ENCODE measurements around the gene SPEF2.

The SPEF2 gene

DNA sequence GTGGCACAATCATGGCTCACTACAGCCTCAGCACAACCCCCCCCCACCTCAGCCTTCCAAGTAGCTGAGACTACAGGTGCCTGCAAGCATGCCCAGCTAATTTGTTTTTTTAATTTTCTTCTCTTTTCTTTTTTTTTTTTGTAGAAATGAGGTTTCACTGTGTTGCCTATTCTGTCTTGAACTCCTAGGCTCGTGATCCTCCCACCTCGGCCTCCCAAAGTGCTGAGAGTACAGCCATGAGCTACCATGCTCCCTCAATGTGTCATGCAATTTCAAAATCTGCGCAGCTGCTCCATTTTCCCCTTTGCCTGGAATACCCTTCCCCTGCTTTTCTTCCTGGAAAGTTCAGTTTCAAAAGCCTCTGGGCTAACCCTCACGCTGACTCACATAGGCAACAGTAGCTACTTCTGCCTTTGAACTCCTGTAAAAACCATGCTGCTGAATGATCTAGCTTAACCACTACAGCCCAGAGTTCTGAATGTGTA lies 168.0 kb downstream of the SPEF2 start:
- DNase-seq, result peak in 1 of 2 donors; percentile 32

DNA sequence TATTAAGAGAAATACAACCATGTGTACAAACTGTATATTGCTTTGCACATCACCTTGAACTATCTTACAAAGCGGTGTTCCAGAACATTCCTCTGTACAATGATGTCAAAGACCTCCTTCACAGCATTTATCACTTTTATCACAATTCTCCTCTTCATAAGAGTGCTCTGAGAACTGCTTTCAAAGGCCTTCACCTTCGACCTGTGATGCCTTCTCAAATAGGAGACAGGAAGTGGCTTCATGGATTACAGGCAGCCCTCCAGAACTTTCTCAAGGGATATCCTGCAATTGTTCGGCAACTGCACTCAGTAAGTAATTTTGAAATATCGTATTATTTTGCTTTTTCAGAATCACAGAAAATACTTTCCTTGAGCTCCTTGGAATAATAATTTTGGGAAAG lies 171.1 kb downstream of the SPEF2 start:
- no peak for DNase-seq

DNA sequence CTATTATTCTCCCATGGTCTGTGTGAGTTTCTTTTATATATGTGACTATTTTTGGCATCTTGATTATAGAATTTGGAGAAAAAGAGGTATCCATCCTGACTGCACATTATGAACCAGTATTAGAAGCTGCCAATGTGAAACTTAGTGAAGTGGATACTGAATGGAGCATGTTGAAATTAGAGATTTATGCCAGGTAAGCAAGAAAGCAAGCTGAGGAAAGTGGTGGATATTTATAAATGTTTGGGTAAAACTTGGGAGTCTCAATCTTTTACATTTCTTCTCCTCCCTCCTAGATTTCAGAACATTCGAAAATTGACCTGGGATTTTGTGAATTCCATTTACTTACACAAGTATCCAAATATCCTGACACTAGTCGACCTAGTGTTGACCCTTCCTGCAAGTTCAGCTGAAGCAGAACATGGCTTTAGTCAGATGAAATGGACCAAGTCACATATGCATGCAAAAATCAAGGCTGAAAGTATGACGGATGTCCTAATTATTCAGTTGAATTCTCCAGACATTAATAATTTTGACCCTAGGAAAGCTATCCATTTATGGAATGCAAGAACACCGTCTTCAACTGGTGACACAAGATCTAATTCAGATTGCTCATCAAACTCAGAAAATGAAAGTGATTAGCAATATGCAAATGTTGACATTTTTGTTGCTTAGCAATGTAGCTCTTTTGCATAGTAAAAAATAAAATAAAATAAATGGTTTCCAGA lies 172.2 kb downstream of the SPEF2 start:
- no peak for DNase-seq

DNA sequence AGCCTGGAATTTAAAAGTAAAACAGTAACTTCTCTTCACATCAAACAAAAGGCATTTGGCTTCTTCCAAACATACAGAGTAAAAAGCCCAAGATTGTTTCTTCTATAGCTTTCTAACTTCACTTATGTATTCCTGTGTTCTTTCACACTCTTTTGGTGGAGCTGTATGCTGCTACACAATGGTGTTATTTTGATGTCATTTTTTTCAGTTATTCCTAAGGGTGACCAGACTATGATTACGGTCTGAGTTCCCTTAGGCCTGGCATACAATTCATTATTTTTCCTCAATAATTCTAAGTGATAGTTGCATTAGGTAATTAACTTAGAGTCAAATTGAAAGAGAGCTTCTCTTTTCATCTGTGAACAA lies 172.8 kb downstream of the SPEF2 start:
- no peak for DNase-seq

DNA sequence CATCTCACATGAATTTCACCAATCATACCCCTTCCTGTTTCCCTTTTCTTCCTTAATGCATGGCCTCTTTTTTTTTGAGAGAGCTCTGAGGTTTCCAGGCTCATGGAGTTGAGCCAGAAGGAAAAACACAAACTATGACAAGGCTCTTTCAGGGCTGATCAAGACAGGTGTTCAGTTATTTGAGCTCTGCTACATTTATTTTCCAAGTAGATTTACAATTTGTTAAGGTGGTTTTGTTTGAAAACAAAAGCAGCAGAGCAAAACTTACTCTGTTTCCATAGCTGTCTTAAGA lies 176.6 kb downstream of the SPEF2 start:
- DNase-seq, result no peak

DNA sequence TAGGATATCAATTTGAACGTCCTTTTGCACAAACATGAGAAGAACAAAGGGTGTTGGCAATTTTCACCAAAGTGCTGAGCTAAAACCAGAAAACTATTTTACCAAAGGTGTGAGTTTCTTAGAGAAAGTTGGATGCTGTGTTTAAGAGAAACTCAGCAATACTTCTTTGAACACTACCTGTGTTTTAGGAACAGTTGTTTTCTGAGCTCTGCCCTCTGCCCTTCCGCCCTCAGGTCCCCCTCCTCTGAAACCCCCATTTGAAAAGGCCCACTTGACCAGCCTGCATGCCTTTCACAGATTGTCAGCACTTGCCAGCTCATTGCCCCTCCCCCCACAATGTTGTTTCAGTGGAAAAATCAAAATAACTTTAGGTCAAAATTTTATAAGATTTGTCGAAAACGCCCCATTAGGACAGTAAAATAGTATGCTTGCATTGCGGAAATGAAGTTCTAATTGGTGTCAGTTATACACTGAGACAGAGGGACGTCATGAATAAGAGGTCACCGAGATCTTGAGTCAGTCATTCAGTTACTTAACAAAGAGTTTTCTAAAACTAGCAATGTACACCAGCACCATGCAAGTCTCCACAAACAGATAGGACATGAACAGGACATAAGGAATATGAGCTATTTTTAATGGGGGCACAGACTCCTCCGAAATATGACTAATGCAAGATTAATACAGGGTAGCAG lies 177.2 kb downstream of the SPEF2 start:
- DNase-seq, result no peak

DNA sequence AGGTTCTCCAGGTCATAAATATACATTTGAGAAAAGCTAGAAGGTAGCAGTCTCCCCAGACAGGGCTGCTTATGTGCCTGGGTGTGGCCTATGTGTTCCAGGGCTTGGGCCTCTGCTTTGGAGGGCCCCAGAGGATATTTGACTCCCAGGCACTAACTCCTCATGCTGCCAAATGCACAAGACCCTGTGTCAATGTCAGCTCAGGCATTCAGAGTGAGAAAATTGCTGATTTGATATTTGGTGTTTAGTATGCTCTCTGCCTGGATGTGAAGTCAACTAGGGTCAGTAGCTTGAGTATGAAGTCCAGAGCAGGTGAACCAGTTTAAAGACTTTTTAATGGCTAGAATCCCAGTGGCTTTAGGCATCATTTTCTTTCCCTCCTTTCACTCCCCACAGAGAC lies 181.5 kb downstream of the SPEF2 start:
- DNase-seq, result no peak

DNA sequence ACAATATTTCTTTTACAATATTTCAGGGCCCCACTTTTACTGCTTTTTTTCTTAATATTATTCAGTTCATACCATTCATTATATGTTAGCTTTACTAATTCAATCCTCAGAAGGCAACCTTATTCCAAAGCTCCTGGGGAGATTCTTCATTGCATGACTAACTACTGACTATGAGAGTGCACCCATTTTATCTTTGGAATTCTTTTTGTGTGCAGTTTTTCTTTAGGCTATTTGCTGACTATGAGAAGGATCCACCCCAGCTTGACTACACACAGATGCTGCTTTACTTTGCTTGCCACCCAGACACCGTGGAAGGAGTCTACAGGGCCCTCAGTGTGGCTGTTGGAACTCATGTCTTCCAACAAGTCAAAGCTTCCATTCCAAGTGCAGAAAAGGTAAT lies 182.1 kb downstream of the SPEF2 start:
- DNase-seq, result no peak

DNA sequence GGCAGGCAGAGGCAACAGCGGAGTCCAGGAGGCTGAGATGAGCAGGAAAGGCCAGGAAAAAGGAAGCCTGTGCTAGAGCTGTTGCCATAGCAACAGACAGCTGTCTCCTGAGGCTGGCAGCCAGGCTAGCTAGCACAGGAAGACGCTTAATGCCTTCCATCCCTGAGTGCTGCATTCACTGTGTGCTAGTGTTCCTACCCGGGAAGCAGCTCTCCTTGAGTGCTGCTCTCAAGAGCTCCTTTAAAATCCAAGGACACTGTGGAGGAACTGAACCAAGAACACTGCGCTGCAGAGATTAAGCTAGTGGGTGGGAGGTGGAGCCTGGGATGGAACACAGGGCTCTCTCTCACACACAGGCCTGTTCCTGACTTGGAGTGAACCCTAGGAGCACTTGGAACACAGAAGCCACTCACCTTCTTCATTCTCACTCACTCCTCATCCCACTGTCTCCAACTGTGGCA lies 185.6 kb downstream of the SPEF2 start:
- DNase-seq, result no peak

DNA sequence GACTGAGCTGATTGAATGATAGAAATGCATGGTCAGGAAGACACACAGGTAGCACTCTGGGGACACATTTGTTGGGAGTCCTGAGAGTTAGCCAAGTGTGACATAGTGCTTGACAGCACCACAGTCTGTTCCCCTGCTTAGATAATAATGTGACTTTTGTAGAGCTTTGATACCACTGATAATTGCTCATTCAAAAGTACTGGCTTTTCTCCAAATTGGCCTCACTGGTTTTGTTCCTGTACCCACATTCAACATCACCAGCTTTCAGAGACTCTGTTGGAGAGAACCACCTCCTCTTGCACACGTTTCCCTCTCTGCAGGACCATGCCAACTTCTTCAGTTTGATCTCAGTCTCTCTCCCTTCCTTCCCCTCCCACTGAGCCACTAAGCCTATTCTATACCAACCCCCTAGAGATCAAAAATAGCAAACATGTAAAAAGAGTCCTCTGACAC lies 186.6 kb downstream of the SPEF2 start:
- DNase-seq, result no peak

DNA sequence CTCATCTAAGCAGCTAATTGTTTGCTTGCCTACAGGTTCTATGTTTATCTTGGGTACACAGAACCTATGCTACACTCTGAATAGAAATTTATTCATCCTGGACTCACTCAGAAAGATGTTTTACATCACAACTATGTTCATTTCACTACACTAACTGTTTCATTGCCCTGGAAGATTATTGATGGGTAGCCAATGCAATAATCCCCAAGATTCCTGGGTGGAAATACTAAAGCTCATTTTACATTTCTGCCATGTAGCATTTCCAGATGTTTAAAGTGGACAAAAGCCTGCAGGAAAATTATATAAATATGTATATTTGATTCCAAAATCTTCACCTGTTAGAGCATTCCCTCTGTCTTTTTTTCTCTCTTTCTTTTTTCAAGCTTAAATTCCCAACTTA lies 187.2 kb downstream of the SPEF2 start:
- DNase-seq, result no peak

DNA sequence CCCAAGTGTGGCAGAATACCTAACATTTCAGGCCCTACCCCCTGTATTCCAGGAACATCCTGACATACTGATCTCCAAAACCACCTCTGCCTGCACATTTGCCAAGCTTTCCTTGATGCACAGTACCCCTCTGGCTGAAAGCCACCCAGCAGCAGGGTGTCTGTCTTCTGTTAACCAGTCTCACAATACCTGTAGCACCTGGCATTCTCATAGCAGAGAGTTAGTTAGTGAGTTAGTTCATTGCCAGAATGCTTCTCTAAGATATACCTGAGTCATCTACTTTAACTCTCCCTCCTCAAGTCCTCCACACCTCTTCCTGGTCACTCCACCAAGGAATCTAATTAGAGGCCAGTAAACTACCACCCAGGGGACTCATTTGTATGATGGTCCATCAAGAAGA lies 192.9 kb downstream of the SPEF2 start:
- DNase-seq, result no peak

DNA sequence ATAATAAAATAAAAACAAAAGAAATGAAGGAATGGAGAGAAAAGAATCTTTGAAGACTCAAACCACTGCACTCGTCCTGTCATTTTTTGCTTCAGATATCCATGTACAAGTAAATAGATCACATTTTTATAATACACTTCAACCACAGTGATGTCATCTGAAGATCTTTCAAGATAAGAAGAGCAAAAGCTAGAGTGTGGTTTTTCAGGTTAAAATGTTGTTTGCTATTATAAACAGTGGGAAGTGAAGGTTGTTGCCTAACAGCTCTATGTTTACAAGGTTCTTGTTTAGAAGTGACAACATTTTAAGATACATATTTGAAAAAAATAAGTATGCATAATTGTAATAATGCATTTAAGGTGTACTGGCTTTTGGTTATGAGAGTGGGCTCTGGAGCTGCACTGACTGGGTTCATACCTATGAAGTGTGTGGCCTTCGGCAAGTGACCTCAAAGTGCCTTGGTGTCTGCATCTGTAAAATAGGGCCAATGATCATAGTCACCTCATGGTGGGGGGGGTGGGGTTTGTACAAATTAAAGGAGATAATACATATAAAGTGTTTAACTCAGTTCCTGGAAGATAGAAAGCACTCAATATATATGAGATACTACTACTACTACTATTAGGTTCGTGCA lies 193.6 kb downstream of the SPEF2 start:
- DNase-seq, result no peak

DNA sequence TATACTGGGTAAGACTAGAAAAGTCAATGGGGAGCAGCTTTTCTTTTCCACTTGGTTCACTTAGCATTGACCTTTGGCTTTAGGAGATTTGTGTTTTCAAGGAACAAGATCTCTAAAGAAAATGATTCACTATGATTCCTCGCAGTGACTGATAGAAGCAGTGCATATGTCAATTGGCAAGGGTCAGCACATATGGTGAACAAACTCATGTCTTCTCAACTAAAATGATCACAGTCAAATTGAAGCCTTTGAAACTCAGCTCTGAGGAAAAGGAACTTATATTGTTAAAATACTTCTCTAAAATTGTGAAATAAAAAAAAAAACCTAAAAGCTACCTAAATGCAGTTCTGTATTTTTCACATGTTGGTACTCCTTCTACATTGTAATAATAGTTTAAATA lies 195.9 kb downstream of the SPEF2 start:
- no peak for DNase-seq

DNA sequence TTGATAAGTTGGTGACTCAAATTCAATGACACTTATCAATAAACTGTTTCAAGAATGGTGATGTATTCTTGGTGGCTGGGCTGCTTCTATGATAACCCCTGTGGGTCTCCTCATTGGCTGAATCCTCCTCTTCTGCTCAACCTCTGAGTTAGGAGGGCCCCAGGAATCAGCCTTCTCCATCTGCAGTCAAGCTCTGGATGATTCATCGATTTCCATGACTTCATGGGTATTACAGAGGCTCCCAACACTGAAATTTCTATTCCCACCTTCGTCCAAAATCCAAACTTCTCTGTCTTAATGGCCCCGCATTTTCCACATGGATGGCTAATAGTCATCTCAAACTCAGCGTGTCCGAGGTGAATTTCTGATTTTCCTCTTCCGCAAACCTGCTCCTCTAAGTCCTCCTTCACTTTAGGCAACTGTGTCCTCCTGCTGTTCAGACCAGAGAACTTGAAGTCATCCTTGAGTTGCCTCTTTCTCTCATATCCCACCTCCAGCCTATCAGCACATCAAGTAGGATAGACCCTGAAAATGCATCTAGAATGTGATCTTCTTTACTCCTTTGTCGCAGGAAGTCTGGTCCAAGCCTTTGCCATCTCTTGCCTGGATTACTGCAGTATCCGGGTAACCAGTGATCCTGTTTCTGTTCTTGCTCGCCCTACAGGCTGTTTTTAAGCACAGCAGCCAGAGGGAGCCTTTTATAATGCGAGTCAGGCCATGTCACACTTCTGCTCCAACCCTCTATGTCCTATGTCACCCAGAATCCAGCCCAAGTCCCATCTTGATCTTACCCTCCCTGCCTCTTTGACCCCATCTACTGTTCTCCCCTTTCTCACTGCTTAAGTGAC lies 197.7 kb downstream of the SPEF2 start:
- DNase-seq, result no peak

DNA sequence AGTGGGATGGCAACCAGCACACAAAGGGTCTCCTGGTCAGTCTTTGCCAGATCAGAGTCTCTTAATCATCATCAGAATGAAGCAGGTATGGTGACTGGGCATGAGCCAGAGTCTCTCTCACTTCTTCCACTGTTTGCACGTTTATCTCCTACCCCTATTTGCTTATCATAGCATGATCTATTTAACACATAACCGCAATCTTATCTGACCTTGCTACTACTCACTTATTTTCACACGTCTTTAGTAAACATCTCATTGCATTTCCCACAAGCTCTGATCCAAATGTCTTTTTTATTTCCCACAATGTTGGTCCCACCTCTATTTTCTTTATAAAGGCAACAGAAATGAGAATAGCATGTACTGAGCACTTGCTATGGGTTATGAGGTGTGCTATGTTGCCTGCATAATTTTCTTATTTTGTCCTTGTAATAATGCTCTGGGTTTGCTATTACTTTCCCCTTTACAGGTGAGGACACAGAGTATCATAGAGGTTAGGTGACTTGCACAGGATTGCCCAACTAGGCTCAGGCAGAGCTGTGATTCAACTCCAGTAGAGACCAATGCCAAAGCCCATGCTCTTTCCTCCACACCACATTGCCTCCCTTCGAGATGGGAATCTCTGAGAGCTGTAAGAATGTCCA lies 199.3 kb downstream of the SPEF2 start:
- no peak for DNase-seq

DNA sequence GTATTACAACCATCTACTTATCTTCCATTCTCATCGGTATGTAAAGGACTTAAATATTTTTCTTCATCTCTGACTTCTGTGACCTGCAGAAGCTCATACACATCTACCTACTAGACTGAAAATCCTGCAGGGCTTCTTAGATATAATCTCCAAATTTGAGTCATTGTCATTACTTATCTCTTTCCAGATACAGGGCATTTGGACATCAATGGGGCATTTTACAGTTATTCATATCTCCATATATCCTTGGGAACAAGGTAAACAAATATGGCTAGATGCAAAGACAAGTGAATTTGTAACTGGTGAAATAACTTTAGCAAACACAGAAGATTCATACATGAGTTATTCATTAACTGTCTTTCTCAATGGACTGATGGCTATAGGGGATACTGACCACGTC lies 201.4 kb downstream of the SPEF2 start:
- no peak for DNase-seq

DNA sequence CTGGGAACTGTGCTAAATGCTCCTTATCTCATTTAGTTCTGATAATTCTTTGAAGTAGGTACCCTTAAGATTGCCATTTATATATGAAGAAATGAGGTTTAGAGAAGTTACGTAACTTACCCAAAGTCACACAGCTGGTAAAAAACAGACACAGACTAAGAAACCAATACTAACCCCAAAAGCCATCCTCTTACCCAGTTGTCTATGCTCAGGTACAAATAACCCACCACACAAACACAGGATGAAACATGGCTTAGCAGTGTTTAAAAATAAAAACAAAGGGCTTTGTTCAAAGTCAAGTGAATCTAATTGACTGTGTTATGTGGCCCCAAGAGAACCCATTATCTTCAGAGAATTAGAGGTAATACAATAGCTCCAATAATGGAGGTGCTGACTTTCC lies 202.0 kb downstream of the SPEF2 start:
- no peak for DNase-seq

DNA sequence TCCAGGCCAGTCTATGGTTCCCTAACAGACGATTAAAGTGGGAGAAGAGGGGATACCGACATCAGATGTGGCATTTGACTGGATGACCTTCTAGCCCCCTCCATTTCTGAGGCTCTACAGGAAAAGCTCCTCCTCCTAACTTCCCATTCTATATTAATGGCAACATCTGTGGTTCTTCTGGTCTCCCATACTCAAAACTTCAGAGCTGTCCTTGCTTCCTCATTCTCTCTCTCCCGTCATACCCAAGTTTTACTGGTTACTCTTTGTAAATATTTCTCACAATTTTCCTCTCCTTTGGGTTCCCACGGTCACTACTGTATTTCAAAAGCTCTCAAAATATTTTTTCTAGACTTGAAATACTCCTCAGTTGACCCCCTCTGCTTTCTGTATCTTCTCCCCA lies 203.1 kb downstream of the SPEF2 start:
- DNase-seq, result no peak

DNA sequence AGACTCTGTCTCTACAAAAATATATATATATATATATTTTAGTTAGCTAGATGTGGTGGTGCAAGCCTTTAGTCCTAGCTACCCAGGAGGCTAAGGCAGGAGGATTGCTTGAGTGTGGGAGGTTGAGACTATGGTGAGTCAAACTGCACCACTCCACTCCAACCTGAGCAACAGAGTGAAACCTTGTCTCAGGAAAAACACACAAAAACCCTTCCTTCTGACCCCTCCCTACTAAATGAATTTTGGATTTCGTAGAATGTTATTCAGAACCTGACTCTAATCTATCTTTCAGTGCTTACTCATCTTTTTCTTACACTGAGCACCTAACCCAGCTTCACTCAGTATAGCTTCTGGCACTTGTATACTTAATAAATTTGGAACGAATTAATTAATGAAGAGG lies 203.8 kb downstream of the SPEF2 start:
- DNase-seq, result no peak

DNA sequence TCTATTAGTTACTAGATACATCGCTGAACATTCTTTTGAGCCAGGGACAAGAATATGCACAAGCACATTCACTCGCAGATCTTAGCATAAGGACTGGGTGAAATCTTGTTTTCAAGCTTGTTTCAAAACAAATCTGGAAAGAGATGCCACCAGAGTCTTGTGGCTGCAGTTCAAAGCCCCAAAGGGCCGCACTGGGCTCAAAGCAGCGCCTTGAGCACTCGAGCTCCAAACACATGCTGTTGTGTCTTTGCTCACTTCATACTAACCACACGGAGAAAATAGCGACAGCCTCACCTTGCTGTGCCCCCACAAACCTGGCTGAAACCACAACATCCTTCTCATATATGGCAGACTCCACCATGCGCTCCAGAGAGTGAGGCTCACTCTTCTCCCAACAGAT lies 204.8 kb downstream of the SPEF2 start:
- DNase-seq, result no peak

DNA sequence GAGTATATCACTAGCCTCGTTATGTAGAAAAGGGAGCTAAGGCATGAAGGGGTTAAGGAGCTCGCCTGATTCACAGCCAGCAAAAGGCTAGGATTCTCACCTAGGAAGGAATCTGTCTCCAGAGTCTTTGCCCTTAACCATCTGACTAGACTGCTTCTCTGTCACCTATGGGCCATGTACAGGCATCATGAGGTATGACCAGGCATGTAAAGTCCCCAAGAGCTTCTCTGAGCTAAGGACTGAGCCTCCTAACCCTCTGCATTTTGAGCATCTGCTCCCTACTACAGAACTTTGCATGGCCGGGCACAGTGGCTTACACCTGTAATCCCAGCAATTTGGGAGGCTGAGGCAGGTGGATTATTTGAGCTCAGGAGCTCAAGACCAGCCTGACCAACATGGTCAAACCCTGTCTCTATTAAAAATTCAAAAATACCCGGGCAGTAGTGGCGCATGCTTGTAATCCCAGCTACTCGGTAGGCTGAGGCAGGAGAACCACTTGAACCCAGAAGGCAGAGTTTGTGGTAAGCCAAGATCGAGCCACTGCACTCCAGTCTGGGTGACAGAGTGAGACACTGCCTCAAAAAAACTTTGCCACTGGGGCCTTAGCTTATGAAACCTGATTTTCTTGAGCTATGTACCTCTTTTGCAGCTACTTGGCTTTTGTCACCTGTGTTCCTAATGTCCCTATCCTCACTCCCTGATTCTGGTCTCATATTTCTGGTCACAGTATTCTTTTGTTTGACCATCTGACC lies 205.9 kb downstream of the SPEF2 start:
- DNase-seq, result no peak
